GM21515 (cell line): ENCODE data around the gene MORN3.
"Not testable (repeated sequence)": the region's sequence is repeated elsewhere in the genome, so short reads cannot be mapped to it uniquely, and the experiment has no call there.

Experiments
- ATAC-seq: cut with Tn5 transposase; IDR thresholded peaks from one replicate; pipeline ENCODE4 v1.9.1; 2021; ENCODE audit not compliant: unreplicated experiment

The MORN3 gene

DNA sequence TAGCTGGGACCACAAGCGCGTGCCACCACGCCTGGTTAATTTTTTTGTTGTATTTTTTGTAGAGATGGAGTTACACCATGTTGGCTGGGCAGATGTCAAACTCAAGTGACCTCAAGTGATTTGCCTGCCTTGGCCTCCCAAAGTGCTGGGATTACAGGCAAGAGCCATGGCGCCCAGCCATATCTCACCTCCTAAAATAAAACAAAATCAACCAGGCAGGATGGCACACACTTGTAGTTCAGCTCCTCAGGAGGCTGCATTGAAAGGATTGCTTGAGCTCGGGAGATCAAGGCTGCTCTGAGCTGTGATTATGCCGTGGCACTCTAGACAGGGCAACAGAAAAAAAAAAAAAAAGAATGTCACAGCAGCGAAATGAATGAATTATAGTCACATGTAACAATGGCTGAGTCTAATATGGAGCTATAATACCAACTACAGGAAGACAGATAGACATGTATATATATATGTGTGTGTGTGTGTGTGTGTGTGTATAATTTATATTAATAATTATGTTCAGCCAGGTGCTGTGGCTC, 23.8 kb upstream of the MORN3 start:
- ATAC-seq, result no peak

DNA sequence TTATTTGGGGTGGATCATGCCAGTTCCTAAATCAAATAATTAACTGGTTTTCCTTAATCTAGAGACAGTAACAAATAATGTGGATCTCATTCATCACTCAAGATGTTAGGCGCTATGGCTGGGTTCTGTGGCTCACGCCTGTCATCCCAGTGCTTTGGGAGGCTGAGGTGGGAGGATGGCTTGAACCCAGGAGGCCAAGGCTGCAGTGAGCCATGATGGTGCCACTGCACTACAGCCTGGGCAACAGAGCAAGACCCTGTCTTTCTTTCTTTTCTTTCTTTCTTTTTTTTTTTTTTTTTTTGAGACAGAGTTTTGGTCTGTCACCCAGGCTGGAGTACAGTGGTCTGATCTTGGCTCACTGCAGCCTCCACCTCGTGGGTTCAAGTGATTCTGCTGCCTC, 23.3 kb upstream of the MORN3 start:
- not testable (repeated sequence) for ATAC-seq

DNA sequence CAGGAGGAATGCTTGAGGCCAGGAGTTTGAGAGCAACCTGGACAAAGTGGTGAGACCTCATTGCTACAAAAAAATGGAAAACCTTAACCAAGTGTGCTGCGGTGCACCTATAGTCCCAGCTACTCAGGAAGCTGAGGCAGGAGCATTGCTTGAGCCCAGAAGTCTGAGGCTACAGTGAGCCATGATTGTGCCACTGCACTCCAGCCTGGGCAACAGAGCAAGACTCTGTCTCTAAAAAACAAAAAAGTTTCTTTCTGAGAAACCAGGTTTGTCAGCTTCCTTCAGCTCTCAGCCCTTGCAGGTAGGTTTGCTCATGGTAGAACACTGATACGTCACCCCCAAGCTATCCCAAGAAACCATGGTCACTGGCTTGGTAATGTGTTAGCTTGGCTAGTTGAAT, 20.0 kb upstream of the MORN3 start:
- no peak for ATAC-seq

DNA sequence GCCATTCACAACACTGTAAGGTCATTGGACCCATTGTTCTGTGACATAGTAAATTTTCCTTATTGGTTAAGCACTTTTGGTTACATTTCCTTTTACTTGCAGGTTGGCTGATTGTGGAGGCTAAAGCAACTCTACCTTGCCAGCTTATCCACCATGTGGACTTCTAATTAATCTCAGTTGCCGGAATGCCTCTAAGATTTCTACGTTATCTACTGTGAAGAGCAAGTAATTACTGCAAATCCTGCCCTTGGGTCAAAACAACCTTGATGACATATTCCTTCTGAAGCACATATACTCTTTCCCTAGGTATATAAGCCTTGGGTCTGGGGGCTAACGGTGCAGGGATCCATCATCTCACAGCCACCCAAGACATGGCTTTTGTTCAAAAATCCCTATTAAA, 19.5 kb upstream of the MORN3 start:
- ATAC-seq, result no peak

DNA sequence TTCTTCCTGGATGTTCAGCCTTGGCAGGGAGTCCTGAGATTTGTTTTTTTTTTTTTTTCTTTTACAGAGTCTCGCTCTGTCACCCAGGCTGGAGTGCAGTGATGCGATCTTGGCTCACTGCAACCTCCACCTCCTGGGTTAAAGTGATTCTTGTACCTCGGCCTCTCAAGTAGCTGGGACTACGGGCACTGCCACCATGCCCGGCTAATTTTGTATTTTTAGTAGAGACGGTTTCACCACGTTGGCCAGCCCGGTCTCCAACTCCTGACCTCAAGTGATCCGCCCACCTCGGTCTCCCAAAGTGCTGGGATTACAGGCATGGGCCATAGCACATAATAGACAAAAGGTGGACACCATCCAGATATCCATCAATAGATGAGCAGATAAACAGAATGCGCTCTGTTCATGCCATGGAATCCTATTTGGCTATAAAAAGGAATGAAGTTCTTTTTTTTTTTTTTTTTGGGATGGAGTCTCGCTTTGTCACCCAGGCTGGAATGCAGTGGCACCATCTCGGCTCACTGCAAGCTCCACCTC, 10.3 kb upstream of the MORN3 start:
- ATAC-seq, result not testable (repeated sequence)

DNA sequence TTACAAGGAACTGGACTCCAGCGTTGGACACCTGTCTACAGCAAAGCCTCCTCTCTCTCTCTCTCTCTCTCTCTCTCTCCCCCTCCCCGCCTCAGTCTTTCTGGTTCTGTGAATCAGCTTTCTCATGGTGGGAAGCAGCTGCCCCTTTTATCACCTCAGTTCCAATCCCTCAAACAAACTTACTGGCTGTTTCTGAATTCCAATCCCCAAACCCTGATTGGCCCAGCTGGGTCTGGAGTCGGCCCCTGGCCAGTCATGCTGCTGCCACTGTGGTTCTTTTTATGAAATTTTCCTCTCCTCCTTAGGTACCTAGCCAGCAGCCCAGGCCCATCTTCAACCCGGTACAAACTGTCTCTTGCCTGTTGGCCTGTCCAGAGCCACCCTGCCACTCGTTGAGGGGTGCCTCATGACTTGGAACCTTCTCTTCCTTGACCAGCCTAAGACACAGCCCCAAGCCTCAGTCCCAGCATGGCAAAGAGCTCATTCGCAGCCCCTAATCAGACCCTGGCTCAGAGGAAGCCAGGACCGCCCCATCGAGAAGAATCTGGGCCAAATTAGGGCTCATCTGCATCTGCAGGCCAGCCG, 9.4 kb upstream of the MORN3 start:
- ATAC-seq, result no peak

DNA sequence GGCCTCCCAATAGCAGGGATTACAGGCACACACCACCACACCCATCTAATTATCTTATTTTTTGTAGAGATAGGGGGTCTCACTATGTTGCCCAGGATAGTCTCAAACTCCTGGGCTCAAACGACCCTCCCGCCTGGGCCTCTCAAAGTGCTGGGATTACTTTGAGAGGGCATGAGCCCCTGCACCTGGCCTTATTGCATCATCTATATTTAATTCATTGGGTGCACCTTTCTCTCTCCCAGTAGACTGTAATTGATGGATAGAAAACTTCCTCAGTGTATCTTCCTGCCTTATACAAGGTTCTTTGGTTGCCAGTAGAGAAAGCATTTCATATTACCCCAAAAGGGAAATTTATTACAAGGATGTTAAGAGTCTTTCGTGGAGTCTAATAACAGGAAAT, 8.9 kb upstream of the MORN3 start:
- ATAC-seq, result no peak

DNA sequence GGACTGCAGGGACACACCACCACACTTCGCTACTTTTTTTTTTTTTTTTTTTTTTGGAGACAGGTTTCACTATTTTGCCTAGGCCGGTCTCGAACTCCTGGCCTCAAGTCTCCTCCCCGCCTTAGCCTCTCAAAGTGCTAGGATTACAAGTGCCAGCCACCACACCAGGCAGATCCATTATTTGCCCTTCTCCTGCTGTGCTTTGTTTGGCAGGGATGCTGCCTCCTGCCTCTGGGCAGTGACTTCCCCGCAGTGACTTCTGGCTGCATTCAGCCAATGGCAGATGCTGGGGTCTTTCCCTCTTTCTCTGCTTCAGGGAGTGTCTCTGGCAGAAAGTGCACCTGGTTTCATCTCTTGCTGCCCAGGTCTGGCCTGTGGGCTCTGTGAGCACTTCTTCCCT, 6.7 kb upstream of the MORN3 start:
- ATAC-seq, result no peak

DNA sequence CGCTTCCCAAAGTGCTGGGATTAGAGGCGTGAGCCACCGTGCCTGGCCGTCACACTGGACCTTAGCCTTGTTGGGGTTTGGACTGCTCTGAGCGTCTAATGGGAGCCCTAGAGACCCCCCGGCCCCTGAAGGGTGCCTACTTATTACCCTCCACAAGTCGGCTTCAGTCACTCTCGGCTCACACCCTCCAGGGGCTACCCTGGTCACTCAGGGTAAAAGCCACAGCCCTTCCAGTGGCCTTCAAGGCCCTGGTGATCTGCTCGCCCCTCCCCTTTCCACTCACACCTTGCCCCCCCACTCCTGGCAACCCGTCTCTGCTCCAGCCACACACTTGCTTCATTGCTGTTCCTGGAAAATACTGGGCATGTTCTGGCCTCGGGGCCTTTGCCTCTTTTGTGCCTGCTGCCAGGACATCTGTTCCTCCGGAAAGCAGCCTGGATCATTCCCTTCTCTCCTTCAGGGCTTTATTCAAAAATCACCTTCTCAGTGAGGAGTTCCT, 3.6 kb upstream of the MORN3 start:
- no peak for ATAC-seq

DNA sequence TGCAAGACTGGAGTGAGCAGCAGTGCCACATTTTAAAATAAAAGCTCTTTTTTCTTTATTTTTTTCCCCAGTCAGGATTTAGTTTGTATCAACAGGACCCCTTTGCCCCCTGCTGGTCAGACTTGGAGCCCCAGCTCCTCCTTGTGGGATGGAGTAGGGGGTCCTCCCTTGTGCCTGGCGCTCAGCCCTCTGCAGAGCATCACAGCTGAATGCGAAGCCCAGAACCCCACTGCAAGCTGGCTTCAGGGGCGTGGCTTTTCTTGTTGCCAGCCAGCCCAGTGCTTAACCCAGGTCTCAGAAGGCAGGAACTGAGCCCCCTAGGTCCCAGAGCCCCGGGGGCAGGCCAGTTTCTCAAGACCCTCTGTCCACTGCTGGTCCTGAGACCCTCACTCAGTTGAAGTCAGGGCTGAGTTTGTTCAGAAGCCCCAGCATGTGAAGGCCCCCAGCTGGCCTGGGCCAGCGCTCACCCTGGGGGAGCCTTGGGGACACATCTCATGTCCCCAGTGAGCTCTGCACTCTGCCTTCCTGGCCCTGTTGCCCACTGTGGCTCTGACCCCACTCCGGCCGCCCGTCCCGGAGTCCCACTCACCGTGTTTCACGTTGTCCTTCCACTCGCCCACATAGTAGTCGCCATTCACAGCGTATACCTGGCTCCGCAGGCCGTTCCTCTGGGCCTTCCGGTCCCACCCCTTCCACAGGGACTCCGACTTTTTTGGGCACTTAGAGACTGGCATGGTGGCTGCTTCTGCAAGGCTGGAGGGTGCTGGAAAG, 519 bp downstream of the MORN3 start:
- no peak for ATAC-seq

DNA sequence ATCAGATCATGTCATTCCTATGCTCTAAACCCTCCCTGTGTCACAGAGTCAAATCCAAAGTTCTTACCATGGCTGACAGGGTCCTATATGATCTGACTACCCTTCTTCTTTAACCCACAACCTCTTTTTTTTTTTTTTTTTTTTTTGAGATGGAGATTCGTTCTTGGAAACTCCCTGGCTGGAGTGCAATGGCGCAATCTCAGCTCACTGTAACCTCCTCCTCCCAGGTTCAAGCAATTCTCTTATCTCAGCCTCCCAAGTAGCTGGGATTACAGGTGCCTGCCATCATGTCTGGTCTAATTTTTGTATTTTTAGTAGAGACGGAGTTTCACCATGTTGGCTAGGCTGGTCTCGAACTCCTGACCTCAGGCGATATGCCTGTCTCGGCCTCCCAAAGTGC, 2.6 kb downstream of the MORN3 start:
- ATAC-seq, result not testable (repeated sequence)

DNA sequence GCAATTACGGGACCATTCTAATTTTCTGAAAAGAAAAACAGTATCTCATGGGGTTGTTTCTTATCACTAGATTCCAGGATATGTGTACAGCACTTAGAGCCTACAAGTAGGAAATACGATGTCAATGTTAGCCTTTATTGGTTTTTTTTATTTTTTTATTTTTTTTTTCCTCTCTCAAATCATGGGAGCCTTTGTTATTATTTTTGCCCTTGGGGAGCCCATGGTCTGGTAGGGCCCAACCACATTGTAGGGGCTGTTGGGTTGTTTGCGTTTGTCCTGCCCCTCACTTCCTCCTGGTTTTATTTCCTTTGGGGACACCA, 5.9 kb downstream of the MORN3 start:
- no peak for ATAC-seq

DNA sequence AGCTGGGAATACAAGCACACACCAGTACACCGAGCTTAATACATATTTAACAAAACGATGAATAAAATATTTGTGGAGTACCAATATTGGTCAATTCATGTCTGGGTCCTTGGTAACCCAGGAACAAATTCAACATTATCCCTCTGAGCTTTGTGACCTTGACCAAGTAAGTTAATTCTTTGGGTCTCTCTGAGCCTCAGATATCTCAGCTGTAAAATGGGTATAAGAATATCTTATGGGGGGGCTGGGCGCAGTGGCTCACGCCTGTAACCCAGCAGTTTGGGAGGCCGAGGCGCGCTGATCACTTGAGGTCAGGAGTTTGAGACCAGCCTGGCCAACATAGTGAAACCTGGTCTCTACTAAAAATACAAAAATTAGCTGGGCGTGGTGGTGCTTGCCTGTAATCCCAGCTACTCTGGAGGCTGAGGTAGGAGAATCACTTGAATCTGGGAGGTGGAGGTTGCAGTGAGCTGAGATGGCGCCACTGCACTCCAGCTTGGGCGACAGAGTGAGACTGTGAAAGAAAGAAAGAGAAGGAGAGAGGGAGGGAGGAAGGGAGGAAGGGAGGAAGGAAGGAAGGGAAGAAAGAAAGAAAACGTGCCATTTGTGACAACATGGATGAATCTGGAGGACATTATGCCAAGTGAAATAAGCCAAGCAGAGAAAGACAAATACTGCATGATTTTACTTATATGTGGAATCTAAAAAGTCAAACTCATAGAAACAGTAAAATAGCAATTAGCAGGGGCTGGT, 7.9 kb downstream of the MORN3 start:
- ATAC-seq, result not testable (repeated sequence)

DNA sequence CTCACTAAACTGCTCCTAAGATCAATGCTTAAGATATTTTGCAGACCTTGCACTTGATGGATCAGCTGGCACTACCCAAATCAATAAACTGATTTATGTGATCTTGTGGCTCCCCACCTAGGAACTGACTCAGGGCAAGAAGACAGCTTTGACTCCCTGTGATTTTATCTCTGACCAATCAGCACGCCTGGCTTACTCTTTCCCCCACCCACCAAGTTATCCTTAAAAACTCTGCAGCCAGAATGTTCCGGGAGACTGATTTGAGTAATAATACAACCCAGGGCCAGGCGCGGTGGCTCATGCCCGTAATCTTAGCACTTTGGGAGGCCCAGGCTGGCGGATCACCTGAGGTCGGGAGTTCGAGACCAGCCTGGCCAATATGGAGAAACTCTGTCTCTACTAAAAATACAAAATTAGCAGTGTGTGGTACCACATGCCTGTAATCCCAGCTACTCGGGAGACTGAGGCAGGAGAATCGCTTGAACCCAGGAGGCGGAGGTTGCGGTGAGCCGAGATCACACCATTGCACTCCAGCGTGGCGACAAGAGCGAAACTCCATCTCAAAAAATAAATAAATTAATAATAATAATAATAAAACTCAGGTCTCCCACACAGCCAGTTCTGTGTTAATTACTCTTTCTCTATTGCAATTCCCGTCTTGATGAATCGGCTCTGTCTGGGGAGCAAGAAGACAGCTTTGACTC, 12.0 kb downstream of the MORN3 start:
- no peak for ATAC-seq

DNA sequence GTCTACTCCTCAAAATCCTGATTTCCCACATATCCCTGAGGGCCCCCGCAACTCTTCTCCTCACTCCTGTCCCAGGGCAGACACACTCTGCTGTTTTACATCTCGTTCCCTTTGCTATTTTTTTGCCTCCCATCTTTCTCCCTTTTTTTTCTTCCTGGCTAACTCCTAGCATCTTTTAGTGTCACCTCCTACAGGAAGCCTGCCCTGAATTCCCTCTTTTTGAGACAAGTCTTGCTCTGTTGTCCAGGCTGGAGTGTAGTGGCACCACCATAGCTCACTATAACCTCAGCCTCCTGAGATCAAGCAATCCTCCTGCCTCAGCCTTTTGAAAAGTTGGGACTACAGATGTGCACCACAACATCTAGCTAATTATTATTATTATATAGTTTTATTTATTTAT, 13.3 kb downstream of the MORN3 start:
- no peak for ATAC-seq

DNA sequence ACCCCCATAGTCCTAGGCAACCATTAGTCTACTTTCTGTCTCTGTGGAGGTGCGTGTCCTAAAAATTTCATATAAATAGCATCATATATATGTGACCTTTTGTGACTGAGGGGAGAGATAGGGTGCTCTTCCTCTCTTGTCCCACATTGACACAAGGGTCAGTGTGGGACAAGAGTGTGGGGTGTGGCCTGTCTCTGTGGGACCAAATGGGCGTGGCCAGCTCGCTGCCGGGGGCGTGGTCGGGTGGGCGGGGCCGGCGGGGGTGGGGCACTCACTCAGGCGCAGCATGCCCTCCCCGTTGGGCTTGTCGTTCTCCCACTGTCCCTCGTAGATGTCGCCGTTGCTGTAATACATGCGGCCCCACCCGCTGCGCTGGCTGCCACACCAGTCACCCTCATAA, 15.5 kb downstream of the MORN3 start:
- no peak for ATAC-seq

DNA sequence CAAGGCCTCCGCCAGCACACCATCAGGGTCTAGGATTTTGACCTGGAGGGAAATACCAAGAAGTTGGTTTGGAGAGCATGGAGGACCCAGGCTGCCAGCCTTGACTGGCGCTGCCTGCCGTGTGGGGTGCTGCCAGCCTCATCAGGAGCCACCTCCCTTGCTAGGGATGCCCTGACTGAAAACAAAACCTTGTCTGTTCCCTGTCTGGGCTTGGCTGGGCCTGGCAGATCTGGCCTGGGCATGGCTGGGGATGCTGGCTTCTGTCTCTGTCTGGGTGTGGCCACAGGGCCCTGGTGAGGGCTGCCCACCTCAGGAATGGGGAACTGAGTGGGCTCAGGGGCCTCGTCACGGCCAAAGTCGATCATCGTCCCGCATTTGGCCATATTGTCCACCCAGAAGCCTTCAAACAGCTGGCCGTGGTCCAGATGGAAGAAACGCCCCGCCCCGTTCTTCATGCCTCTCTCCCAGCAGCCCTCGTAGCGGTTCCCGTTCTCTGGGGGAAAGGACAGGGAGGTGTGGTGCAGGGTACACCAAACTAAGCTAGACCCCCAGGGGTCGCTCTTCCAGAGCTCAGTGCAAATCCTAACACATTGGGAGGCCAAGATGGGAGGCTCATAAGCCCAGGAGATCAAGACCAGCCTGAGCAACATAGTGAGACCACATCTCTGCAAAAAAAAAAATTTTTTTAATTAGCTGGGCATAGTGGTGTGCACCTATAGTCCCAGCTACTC, 16.5 kb downstream of the MORN3 start:
- ATAC-seq, result no peak

DNA sequence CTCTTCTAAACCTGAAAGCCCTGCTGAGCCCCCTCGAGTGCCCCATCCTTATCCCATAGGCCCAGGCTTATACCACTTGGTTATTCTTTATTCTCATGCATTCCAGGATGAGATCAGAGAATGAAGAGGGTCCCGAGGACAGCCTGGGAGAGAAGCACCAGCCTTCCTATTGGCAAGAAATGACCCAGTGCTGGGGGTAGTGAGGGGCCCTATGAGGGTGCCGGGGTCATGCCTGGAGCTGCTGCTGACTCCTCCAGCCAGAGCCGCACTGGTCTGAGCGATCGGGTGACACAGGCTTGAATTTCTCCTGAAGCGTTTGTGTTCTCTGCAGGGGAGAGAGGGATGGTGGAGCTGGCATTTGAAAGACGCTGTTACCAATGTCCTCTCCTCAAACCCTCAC, 18.1 kb downstream of the MORN3 start:
- ATAC-seq, result no peak

DNA sequence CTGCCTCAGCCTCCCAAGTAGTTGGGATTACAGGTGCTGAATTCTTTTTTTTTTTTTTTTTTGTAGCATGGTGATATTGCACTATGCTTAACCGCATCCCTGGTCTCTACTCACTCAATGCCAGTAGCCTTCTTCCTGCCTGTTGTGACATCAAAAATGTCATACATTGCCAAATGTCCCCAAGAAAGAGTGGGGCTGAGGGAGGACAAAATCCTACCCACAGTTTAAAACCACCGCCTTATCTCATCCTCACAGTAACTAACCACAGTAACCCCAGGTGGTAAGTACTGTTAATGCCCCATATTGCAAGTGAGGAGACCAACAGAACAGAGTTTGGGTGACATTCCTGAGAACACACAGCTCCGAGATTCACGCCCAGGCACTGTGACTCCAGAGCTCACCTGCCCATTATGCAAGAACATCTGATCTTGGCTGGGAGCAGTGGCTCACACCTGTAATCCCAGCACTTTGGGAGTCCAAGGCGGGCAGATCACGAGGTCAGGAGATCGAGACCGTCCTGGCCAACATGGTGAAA, 19.6 kb downstream of the MORN3 start:
- ATAC-seq, result no peak

DNA sequence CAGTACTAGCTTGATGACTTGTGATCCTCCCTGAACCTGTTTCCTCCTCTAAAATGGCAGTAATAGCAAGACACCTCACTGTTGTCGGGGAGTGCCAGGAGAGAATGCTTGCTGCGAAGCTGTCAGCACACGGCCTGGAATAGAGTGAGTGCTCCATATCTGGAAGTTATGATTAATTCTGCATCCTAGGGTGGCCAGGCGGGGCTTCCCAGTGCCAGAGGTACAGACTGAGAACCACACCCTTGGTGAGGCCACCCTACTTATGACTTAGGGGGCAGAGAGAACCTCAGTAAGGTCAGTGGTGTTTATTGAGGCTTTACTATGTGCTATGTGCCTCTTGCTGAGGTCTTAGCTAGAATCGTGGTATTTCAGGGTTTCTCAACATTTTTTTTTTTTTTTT, 20.1 kb downstream of the MORN3 start:
- no peak for ATAC-seq
